HG03103 (cell line): ENCODE data around the gene ALPP.
"Not testable (repeated sequence)": the region's sequence is repeated elsewhere in the genome, so short reads cannot be mapped to it uniquely, and the experiment has no call there.

Experiments used
- ATAC-seq: cut with Tn5 transposase; IDR thresholded peaks from one replicate; pipeline ENCODE4 v1.9.1; 2021; ENCODE audit warnings: low read depth; ENCODE audit not compliant: unreplicated experiment

ALPP gene

DNA sequence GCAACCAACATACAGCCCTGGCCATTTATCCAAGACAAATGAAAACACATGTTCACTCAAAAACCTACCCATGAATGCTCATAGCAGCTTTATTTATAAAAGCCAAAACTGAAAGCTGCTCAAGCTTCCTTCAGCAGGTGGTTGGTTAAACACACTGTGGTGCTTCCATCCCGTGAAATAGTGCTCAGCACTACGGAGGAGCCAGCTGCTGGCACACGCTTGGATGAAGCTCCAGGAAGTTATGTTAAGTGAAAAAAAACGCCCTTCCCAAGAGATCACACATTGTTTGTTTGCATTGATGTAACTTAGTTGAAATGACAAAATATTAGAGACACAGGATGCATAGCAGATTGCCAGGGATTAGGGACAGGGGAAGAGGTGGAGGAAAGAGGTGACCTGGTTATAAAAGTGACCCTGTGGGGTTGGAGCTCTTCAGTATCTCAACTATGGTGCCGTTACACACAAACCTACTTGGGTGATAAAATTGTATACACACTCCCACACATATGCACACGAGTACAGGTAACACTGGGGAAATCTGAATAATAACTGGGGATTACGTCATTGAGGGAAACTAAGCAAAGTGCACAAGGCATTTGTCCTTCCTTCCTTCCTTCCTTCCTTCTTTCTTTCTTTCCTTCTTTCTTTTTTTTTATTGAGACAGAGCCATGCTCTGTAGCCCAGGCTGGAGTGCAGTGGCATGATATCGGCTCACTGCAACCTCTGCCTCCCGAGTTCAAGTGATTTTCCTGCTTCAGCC, 21.9 kb downstream of the ALPP start:
- ATAC-seq: no peak

DNA sequence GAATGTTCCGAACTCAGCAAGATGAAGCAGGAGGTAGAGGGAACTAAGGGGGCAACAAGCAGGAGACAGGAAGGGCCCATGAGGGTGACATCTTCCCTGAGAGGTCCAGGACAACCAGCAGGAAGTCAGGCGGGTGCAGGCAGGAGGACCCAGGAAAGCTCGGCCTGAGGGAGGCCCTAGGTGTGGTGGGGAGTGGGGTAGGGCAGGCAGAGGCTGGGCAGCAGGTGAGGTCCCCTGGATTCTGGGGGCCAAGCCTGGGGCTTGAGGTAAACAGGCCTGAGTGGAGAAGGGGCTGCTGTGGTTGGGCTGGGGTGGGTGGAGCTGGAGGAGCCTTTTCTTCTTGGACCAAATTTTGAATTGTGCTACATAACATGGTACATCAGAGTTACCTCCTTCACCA, 24.0 kb downstream of the ALPP start:
- ATAC-seq: no peak

DNA sequence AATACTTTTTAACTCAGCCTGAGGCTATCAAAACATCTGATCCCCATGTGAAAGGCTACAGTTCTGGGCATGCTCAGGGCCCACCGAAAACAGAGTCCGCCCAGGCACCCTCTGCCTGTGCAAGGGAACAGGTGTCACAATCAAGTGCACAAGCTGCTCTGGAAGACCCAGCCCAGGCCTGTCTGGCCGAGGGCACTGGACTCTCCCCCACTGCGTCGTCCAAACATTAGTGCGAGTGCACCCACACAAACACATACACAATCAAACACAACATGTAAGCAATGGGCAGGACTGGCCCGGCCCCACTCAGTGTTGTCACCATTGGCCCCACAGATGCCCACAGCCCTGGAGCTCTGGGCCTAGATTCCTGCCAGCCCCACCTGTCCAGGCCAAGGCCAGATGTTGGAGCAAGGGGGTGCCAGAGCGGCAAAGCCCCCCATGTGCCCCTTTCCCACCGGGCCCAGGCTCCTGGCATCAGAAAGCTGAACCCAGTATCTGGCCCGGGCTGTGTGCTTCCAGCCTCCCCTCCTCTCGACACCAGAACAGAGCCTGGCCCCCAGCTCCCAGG, 27.5 kb downstream of the ALPP start:
- ATAC-seq: no peak

DNA sequence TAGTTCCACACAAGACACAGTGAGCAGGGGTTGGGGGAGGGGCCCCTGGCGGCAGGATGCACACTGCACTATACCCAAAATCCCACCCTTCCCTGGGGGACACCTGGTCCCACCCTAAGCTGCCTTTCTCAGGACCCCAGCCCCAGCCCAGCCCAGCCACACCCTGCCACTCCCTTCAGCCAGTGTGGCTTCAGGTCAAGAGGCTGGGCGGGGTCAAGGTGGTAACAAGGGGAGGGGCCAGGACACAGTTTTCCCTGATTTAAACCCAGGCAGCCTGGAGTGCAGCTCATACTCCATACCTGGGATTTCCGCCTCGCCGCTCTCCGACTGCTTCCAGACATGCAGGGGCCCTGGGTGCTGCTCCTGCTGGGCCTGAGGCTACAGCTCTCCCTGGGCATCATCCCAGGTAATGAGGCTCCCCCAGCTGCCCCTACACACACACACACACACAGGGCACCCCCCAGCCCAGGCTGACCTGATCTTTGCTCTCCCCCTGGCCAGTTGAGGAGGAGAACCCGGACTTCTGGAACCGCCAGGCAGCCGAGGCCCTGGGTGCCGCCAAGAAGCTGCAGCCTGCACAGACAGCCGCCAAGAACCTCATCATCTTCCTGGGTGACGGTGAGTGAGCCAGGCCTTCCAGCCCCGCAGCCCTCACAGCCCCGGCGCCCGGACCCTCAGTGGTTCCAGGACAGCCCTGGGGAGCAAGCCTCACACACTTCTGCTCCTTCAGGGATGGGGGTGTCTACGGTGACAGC, 28.2 kb downstream of the ALPP start, which contains the start of gene ALPG:
Gene ALPG, plus strand, starts transcription at position 289 of the 755 bp plus-strand sequence. Its CDS starts 51 bp downstream, at position 340.
- no peak for ATAC-seq

DNA sequence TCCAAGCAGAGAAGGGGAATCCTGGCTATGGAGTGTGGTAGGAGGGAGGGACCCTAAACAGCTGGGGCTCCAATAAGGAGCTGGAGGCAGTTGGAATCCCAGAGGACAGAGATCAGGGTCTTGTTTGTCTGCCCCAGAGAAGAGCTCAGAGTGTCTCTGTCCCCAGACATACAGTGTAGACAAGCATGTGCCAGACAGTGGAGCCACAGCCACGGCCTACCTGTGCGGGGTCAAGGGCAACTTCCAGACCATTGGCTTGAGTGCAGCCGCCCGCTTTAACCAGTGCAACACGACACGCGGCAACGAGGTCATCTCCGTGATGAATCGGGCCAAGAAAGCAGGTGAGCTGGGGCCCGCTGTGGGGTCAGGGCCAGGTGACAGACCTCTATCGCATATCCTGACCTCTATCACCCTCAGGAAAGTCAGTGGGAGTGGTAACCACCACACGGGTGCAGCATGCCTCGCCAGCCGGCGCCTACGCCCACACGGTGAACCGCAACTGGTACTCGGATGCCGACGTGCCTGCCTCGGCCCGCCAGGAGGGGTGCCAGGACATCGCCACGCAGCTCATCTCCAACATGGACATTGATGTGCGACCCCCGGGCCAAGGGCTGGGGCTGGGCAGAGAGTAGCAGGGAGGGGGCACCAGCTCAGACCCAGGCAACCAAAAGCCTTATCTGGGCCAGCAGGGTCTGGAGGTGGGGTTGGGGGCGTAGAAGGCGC, 29.0 kb downstream of the ALPP start:
- not testable (repeated sequence) for ATAC-seq

DNA sequence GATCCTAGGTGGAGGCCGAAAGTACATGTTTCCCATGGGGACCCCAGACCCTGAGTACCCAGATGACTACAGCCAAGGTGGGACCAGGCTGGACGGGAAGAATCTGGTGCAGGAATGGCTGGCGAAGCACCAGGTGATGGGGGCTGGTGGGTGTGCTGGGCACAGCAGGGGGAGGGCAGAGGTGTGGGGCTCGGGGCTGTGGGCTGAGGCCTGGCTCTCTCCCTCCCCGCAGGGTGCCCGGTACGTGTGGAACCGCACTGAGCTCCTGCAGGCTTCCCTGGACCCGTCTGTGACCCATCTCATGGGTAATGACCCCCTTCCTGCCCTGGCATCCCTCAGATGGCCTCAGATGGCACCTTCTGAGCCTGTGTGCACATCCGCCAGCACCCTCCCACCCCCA, 29.7 kb downstream of the ALPP start:
- ATAC-seq: not testable (repeated sequence)

DNA sequence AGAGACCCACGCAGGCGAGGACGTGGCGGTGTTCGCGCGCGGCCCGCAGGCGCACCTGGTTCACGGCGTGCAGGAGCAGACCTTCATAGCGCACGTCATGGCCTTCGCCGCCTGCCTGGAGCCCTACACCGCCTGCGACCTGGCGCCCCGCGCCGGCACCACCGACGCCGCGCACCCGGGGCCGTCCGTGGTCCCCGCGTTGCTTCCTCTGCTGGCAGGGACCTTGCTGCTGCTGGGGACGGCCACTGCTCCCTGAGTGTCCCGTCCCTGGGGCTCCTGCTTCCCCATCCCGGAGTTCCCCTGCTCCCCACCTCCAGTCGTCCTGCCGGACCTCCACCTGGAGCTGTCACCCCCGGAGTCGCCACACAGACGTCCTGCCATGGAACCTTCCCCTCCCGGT, 31.1 kb downstream of the ALPP start:
- not testable (repeated sequence) for ATAC-seq

DNA sequence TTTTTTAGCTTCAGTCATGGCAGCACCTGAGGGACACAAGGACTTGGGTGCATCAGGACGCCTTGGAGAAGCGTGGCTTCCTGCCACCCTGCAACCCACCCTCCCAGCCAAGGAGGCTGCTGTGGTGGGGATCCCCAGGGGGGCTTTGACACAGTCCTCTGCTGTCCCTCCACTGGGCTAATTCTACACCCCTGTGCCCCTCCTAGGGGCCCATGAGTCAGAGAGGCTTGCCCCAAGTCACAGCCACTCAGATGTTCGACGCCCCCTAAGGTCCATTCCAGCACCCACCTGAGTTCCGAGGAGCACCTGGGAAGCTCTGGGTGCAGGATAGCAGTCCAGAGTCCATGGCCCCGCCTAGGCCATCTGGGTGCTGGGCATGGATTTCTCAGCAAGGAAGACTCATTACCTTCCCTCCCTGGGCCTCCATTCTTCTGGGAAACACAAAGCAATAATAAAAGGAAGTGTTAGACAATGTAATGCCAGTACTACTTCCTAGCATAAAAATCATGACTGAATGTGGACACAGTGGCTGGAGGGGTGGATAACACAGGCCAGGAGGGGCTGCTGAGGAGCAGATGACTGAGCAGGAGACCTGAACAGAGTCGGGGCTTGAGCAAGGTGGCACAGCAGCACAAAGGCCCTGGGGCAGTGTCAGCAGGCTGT, 31.8 kb downstream of the ALPP start:
- ATAC-seq: no peak

DNA sequence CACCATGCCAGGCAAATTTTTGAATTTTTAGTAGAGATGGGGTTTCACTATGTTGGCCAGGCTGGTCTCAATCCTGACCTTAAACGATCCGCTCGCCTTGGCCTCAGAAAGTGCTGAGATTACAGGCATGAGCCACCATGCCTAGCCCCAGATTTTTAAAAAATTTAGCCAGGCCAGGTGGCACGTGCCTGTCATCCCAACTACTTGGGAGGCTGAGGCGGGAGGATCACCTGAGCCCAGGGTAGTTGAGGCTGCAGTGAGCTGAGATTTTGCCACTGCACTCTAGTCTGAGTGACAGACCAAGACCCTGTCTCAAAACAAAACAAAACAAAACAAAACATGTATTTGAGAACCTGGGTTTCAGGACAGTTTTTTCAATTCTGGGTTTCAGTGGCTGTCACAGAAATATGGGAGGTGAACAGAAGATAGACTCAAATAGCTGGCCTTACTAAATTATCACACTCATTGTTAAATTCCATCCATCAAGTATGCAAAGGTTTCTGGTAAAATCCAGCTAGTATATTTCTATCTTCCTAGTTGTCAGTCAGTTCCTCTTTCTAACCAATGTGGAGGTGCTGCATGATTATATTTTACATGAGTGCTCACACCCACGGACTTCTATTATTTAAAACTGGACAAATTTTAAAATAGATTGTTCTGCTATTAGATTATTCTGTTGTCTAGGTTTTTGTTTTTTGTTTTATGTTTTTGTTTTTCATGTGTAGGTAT, 33.5 kb downstream of the ALPP start:
- no peak for ATAC-seq

DNA sequence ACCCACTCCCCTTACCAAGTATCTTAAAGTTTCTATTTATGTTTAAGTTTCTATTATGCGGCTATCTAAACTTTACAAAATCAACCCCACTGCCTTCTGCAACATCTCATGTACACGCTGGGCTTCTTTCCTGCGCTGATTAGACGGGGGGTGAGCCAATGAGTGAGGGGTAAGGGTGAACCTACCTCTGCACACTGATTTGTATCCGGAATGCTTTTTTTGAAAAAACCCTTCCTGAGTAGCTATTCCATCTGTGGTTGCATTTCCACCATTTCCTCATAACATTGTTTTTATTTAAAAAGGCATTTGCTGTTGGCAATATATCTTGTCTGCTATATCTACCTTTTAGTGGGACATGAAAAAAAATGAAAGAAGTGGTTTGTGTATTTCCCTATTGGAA, 34.4 kb downstream of the ALPP start:
- no peak for ATAC-seq

DNA sequence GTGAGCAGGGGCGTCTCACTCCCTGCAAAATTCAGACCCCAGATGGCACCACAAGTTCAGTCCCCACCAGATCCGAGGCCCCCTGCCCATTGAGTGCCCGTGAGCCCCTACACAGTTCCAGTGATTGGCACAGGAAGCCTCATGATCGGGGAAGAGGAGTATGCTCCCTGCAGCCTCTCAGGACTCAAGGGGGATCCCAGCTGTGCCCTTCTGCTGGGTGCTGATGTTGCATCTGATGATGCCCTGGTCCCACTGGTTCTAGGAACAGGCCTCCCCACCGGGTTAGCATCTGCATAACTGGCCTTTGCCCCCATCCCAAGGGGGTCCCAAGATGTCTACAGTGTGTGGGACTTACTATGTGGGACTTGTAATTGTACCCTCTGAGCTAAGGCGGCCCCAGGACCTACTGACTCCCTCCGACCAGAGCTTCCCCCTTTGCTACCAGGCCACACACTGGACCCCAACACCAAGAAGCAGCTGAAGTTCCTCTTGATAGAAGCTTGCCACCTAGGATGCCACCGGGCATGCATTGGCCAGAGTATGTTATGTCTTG, 36.7 kb downstream of the ALPP start:
- ATAC-seq: no peak

DNA sequence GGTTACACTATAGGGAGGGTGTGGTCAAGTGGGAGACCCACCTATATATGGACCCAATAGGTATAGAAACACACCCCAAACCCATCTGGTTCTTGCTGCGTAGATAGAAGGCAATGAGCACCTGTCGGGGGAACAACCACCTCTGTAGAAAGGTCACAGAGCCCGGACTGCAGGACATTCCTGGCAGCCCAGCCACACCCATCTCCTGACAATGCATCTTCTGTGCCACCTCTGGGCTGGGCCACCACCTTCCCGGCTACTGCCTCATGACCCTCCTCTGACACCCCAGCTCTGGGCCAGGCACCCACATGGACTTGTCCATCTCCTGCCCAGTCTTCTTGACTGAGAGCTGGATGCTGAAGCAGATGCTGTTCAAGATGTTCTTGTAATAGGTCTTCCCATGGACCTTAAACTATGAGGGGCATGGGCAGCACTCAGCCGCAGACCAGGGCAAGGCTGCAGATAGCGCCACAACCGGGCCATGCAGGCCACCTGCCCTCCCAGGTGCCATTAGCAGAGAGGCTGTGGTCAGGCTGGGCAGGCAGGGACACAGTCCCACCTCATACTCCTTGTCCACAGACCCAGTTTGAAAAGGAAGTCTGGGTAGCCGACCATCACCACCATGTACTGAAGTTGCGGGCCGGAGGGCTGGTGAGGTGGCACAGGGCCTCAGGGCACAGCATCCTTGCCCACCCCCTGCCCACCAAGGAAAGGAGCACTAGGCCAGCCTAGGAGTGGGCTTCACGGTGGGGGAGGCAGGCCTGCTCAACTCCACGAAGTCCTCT, 37.4 kb downstream of the ALPP start:
- no peak for ATAC-seq

DNA sequence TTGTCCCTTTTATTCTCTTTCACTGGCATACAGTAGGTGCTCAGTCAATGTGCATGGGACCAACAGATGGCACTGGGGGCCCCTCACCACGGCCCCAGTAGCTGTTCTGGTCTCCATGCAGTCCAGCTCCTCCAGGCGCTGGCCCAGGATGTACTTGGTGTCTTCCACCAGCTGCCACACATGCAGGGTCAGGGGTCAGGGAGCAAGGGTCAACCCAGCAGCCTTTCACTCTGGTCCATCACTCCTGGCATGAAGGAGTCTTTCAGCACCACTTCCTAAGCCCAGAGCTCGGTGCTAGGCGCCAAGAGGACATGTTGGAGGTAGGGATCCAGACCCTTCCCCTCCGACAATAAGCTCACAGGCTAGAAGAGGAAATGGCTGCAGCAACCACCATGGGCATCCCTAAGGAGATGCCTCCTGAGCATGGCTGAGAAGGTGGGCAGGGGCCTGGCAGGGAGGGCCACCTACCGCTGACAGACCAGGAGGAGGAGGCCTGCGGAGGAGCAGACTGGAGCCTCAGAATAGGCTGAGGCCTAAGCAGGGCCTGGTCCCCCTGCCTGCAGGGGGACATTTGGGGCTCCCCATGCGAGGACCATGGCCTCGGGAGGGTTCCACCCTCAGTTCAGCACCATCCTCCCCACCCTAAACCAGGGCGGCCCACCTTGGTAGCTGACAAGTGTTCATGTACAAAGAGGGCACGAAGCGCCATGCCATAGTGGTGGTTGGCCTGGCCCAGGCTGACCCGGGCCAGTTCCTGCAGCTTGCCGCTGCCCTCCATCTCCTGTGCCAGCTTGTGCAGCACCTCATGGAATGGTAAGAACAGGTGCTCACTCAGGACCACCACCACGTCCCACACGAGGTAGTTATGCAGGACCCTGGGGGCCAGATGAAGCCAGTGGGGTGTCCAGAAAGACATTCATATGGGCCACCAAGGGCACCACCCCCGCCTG, 38.2 kb downstream of the ALPP start:
- no peak for ATAC-seq

DNA sequence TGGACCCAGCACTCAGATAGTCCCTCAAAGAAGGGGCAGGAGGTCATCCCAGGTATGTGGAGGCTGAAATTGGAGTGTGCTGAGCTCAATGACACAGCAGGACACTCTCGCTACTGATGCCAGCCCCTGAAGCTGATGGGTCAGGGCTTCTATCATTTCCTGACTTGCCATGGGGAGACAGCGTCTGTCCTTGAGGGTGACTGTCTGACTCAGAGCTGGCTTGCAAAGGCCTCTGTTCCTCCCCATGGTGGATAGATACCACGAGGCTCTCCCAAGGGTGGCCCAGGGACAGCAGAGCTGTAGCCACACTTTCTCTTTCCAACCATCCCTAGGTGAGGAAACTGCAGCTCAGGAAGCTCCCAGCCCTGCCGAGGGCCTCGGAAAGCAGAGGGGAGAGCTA, 38.9 kb downstream of the ALPP start:
- no peak for ATAC-seq

DNA sequence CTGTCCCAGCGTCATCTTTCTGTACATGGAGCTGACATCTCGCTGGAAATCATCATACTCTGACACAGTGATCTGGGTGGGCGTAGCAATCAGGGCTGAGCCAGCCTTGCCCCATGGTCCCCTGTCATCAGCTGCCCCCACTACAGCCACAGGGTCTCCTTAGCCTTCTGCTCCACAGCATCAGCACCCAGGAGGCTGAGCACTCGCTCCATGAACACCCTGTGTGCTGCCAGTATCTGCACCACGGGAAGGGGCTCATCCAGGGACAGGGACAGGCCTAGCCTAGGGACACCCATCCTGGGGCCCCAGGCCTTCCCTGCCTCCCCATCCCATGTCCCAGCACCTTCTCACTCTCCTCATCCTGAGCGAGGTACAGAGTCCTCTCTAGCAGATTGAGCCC, 39.5 kb downstream of the ALPP start:
- ATAC-seq: no peak

DNA sequence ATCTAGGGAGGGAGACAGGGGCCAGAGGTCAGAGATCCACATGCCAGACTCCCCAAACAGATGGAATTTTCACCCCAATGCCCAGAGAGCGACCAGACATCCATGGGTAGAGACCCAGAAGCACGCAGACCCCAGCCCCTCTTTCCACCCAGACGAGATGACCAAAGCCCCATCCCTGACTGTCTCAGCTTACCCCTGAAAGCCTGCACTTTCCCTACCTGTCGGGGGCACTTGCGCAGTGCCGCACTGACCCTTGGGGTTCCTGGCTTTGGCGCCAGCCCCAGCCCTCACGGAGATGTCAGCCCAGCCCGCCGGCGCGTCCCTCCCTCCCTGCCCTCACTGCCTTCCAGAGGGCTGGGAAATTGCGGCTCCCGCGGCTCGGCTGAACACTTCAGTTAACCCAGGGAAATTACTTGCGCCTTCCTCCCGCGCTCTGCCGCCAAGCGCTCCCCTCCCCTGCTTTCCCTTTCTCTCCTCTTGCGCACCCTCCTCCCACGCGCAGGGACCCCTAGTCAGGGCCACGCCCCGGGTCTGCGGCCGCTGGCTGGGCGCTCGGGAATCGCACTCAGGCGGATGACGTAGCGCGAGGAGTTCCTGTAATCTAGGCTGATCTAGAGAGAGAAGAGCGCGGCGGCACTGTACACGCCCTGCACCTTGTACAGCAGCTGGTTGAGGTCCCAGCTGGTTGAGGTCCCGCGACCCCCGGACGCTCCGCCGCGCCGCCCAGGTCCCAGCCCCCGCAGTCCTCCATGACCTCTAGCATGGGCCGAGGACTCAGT, 40.1 kb downstream of the ALPP start:
- ATAC-seq: no peak
